GM10248 (cell line): ENCODE data around the gene CELA3B.
"Not testable (repeated sequence)": the region's sequence is repeated elsewhere in the genome, so short reads cannot be mapped to it uniquely, and the experiment has no call there.

Experiments
- CTCF ChIA-PET: fragments of 300-600 bp; sonication (Branson Sonifier 250); formaldehyde crosslinking; extraction: SDS; loops from one replicate; lab custom pipeline; 2021; ENCODE audit warnings: antibody characterized with exemption; lab: Yijun Ruan, JAX
- POLR2A ChIA-PET: fragments of 350-650 bp; sonication (Branson Sonifier 250); formaldehyde crosslinking; extraction: SDS; loops from one replicate; lab custom pipeline; 2020; ENCODE audit warnings: antibody characterized with exemption; lab: Yijun Ruan, JAX
- DNase-seq: peaks from one replicate; pipeline ENCODE4 v3.0.0; 2012; ENCODE audit errors: extremely low spot score
- TF ChIP-seq, protein P1 (sequence below): IDR thresholded peaks from 2 replicates; pipeline ENCODE4 v1.5.1; 2012; ENCODE audit warnings: mild to moderate bottlenecking, low read depth; ENCODE audit errors: extremely low read depth, missing control alignments, control extremely low read depth

The CELA3B gene

DNA sequence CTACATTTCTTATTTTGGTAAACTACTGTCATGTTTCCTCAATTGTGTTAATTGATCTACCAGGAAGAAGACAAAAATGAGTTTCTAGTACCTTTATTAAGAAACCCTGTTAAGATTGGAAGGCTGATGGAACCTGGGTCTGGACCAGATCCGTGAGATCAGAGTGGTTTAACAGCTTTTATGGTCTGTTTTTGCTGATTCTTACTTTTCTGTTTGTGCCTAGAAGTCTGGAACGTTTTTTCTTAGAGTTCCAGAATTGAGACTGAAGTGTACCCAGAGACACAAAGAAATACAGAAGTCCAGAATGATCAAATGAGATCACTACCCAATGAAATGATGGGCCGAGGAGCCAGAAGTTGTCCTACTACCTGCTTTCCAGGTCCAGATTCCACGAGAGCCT is 53.2 kb downstream of the CELA3B start:
- TF ChIP-seq, protein P1, sequence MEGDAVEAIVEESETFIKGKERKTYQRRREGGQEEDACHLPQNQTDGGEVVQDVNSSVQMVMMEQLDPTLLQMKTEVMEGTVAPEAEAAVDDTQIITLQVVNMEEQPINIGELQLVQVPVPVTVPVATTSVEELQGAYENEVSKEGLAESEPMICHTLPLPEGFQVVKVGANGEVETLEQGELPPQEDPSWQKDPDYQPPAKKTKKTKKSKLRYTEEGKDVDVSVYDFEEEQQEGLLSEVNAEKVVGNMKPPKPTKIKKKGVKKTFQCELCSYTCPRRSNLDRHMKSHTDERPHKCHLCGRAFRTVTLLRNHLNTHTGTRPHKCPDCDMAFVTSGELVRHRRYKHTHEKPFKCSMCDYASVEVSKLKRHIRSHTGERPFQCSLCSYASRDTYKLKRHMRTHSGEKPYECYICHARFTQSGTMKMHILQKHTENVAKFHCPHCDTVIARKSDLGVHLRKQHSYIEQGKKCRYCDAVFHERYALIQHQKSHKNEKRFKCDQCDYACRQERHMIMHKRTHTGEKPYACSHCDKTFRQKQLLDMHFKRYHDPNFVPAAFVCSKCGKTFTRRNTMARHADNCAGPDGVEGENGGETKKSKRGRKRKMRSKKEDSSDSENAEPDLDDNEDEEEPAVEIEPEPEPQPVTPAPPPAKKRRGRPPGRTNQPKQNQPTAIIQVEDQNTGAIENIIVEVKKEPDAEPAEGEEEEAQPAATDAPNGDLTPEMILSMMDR = no peak
- no peak for DNase-seq
- CTCF ChIA-PET = interaction anchor here (1.5 to 3.1 kb wide), 2 partner anchors 10 to 36 kb away, joined by 4 to 31 read pairs; no protein-coding TSS in a partner anchor
- POLR2A ChIA-PET = no interaction called here

DNA sequence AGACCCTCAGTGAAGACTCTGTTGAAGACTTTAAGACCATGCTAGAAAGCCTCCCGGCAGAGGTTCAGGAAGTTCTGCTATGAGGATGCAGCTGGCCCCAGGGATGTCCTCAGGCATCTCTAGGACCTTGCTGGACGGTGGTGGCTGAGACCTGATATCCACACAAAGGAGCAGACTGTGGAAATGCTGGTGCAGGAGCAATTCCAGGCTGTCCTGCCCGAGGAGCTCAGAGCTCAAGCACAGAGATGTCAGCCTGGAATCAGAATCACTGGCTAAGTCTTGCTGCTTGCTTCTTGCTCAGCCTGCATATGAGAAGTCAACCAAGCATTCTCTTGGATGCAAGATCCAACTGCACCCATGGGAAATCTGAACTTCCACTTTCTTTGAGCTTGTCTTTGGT is 53.7 kb downstream of the CELA3B start:
- TF ChIP-seq, protein P1 = no peak
- ChIA-PET POLR2A (no interaction called here), CTCF (interaction anchor here (1.0 to 3.1 kb wide), 3 partner anchors 9 to 75 kb away, joined by 3 to 31 read pairs (median 4); no protein-coding TSS in a partner anchor)
- DNase-seq = no peak

DNA sequence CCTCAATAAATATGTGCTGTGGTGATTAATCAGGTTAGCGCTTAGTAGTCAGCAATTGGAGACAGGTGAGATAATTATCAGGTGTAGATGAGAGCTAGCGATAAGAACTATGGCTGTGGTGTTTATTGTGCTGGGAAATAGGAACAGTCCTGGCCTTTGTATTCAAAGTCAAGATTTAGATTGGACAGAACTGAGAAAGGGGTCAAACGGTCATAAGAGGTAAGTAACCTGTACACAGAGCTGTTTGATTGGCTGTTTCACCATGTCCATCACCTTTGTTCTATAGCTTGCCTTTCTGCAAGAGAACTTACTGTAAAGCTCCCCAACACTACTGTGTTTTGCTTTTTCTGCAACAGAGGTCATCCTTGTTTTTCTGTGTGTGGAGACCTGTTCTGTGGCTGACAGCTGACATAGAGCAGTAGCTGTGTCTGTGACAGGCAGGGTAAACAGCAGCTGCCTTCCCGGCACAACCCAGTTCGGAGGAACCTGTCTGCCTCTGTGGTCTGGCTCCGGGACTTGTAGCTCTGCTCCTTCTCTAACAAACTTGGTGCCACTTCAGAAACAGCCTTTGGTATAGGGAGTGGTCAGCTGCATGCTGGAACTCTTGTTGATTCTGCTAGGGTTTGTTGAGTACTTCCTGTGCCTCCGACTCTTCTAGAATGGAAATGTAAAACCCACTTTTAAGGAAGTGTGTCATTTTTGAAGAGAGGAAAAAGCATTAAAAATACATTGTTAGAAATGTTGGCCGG is 54.6 kb downstream of the CELA3B start:
- CTCF ChIA-PET = interaction anchor here (1.0 to 3.1 kb wide), 3 partner anchors 8 to 74 kb away, joined by 3 to 31 read pairs (median 7); no protein-coding TSS in a partner anchor
- TF ChIP-seq, protein P1 = no peak
- POLR2A ChIA-PET = no interaction called here
- no peak for DNase-seq

DNA sequence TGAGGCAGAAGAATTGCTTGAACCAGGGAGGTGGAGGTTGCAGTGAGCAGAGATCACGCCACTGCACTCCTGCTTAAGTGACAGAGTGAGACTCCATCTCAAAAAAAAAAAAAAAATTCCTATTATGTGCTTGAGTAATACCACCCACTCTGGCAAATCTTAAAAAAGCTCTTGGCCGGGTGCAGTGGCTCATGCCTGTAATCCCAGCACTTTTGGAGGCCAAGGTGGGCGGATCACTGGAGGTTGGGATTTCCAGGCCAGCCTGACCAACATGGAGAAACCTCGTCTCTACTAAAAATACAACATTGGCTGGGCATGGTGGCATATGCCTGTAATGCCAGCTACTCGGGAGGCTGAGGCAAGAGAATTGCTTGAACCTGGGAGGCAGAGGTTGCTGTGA is 58.0 kb downstream of the CELA3B start:
- DNase-seq, CTCF ChIA-PET, POLR2A ChIA-PET: not testable (repeated sequence)

DNA sequence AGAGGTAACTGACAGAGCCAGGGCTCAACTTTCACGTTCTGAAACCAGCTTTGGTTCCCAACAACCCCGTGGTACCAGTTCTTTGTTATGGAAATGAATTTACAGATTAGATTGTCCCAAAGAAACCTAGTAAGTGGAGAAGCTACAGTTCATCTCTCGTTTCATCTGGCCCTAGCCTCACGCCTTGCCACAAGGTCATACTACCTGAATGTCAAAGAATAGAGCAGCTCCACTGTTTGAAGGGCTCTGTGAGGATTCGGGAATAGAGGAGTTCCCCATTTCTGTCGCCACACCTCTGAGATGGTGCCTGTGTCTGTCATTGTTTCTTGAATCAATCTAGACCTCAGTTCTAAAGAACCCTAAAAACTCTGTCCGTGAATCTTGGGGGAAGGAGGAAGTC is 60.7 kb downstream of the CELA3B start:
- TF ChIP-seq, protein P1 = no peak
- no peak for DNase-seq
- CTCF ChIA-PET = interaction anchor here (1.0 to 4.5 kb wide), 5 partner anchors 7 to 17 kb away, joined by 4 to 31 read pairs (median 6); no protein-coding TSS in a partner anchor
- POLR2A ChIA-PET = interaction anchor here (0.6 to 2.0 kb wide), 2 partner anchors 13 to 1105 kb away, joined by 3 to 9 read pairs; no protein-coding TSS in a partner anchor

DNA sequence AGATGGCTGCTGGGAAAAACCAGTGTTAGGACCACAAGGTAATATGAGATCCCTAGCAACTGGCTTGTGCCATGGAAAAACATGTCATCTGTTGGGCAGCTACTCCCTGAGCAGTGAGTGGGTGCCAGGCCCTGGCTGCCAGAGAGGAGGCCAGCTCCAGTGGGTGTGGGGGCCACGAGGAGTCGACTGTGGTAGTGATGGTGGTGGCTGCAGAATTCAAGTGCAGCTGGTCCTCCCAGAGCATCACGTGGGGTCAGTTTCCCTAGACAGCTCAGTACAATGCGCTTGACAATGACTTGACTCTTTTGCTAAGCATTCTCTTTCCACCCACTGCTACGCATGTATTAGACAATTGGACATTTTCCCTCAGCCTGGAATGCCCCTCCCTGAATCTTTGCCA is 61.2 kb downstream of the CELA3B start:
- CTCF ChIA-PET = interaction anchor here (1.5 to 4.5 kb wide), 4 partner anchors 8 to 14 kb away, joined by 5 to 31 read pairs (median 20); no protein-coding TSS in a partner anchor
- DNase-seq = no peak
- TF ChIP-seq, protein P1 = no peak
- POLR2A ChIA-PET = interaction anchor here (2.0 kb wide), 1 partner anchor 13 kb away, joined by 9 read pairs; no protein-coding TSS in a partner anchor
